CD4-positive, alpha-beta T cell treated with Interleukin-15 for 1 hour (primary cell): ENCODE measurements around the gene RING1.
A peak's percentile ranks its signal among the peaks of the same experiment; 100 is the strongest.
"Not testable (repeated sequence)": the region's sequence is repeated elsewhere in the genome, so short reads cannot be mapped to it uniquely, and the experiment has no call there.

Source experiments
- DNase-seq: peaks from one replicate; pipeline ENCODE4 v3.0.0-alpha.2; 2020

Gene RING1

DNA sequence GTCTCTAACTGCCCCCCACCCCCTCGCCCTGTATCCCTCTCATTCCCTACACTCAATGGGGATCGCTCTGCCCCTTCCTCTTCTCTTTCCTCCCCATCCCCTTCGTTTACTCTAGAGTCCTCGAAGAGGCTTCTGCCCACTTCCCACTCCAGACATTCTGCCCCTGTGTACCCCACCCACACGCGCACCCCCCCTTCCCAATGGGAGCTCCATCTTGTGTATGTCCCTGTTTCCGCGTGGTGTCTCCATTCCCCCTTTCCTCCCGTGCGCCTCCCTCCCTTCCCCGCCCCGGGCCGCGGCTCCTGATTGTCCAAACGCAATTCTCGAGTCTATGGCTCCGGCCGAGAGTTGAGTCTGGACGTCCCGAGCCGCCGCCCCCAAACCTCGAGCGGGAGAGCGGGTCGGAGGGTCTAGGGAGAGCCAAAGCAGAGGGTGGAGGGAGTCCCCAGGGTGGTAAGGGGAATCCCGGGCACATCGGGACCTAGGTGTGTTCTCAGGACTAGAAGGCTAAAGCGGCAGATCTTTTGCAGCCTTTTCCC lies 679 bp upstream of the RING1 start:
- no peak for DNase-seq

- no peak for DNase-seq
Measured at GRCh38 chr6:33209856-33210255, 1.6 kb downstream of the RING1 start.

DNA sequence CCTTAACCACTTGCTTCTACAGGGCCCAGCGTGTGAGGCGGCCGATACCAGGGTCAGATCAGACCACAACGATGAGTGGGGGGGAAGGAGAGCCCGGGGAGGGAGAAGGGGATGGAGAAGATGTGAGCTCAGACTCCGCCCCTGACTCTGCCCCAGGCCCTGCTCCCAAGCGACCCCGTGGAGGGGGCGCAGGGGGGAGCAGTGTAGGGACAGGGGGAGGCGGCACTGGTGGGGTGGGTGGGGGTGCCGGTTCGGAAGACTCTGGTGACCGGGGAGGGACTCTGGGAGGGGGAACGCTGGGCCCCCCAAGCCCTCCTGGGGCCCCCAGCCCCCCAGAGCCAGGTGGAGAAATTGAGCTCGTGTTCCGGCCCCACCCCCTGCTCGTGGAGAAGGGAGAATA lies 2.8 kb downstream of the RING1 start:
- DNase-seq, result no peak

- DNase-seq, result no peak
Measured at GRCh38 chr6:33211666-33212422, 3.5 kb downstream of the RING1 start.

DNA sequence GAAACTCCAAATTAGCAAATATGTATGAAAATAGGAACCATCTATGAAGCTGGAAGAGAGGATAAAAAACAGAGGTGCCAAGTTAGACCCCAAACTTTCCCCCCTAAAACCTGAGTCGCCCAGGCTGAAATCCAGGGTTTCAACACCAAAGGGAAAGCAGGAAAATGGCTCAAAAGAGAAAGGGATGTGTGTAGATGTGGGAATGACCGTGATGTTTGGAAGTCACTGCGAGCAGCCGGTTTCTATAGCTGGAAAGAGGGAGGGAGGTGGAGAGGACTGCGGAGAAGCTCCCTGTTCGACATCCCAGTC lies 4.5 kb downstream of the RING1 start:
- DNase-seq, result no peak

GRCh38 chr6:33213166-33213988 lies 5.1 kb downstream of the RING1 start:
- no peak for DNase-seq

DNA sequence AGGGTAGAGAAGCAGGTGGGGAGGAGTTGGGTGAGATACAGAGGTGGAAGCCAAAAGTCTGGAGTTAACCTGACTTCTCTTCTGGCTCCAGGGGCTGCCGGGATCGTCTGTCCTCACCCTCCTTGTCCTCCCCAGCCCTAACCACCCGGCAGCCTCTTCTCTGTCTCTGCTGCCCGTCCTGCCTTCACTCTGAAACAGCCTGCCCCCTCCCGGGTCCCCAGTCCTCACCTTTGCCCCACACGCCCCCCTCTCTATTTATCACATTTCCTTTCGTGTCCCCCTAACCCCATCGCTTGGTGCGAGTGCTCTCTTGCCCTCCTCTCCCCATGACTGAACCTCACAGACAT lies 5.7 kb downstream of the RING1 start:
- no peak for DNase-seq

- DNase-seq, result no peak
Measured at GRCh38 chr6:33215271-33216116, 7.2 kb downstream of the RING1 start.

DNA sequence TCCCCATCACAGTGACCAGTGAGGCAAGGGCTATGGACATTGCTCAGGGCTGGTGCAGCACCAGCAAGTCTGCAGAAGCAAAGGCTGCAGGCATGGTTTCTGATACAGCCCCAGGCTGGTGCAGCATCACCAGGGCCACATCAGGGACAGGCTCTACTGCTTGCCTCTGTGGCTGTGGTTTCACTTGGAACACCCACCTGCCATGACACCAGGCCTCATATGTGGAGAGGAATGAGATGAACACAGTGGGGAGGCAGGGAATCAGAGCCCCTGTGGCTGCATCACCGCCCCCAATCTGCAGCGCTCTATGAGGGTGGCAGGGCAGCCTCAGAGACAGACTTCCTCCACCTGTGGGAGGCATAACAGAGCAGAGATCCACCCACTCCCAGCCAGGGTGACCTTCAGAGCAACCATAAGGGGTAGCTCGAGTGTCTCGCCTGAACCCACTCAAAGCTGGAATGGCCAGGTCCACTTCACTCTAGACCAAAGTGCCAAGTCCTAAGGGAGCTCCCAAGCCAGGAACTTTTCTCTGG lies 7.9 kb downstream of the RING1 start:
- no peak for DNase-seq

DNA sequence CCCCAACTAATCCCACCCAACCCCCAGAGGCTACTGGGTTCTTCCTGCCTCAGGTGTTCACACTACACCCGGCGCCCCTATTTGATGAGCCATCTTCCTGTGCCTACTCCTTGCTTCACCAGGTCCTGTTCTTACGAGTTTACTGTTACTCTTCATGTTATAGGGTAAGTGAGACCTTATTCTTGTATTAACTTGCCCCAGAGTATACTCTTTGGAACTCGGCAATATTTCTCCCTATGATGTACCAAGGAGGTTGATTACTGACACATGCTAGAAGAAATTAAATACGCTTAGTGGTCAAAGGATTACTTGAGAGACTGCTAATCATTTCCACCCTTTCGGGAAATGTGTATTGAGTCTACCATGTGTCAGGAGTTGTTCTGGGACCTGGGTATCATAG lies 8.9 kb downstream of the RING1 start:
- no peak for DNase-seq

DNA sequence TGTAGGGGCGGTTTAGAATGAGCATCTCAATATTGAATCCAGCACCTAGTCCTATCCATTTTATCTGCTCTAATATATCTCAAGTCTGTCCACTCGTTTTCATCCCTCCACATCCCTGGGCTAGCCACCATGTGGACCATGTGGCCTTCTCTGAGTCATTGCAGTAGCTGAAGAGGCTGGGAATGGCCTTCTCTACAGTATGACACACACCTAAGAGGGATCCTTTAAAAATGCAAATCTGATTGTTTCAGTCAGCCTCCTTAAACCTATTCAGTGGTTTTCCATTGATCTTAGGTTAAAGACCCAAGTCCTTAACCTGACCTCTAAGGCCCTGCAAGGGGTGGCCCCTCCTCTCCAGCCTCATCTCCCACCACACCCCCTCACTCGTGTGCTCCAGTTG lies 9.4 kb downstream of the RING1 start:
- DNase-seq, result no peak

DNA sequence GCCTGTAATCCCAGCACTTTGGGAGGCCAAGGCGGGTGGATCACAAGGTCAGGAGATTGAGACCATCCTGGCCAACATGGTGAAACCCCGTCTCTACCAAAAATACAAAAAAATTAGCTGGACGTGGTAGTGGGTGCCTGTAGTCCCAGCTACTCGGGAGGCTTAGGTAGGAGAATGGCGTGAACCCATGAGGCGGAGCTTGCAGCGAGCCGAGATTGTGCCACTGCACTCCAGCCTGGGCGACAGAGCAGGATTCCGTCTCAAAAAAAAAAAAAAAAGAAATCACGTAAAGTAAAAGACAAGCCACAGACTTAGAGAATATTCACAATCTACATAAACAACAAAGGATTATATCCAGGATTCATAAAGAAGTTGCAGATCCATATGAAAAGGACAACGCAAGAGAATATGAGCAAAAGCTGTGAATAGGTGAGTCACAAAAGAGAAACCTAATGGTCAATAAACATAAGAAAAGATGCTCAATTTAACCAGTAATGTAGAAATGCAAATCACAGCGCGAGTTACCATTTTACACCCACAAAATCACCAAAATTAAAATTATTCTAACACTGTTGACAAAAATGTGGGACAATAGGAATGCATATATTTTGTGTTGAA lies 18.3 kb downstream of the RING1 start:
- DNase-seq, result not testable (repeated sequence)

DNA sequence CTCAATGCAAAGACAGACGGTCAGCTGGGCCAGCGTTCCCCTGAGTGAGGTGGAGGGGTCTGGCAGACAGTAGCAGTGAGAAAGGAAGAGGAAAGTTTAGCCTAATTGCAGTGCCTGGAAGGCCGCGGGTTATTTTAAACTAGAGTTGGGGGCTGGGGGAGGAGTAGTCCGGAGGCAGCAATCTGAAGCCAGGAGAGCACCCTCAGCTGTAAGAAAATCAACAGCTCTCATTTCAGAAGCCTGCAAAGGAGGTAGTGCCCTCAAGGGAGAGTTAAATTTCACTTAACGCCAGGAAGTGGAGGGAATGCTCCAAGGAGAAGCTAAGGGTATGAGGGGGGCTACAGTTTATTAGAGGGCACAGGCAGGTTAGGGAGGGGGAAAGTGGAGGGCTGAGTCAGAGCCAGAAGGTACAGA lies 26.9 kb downstream of the RING1 start:
- DNase-seq, result no peak

DNA sequence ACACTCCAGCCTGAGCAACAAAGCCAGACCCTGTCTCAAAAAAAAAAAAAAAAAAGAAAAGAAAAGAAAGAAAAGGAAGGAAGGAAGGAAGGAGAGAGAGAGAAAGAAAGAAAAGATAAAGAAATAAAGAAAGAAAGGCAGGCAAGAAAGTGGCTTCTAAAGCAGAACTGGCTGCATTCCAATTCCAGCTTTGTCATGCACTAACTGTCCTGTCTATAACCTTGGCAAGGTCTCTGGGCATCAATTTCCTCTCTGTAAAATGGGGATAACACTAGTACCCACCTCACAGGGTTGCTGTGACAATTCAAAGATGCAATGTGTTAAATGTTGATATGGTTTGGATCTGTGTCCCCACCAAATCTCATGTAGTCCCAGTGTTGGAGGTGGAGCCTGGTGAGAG lies 28.0 kb downstream of the RING1 start:
- DNase-seq, result no peak

DNA sequence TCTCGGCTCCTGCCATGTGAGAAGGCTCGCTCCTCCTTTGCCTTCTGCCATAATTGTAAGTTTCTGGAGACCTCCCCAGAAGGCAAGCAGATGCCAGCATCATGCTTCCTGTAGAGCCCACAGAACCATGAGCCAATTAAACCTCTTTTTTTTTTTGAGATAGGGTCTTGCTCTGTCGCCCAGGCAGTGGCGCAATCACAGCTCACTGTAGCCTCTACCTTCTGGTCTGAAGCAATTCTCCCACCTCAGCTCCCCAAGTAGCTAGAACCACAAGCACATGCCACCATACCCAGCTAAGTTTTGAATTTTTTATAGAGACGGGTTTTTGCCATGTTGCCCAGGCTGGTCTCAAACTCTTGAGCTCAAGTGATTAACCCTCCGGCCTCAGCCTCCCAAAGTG lies 28.6 kb downstream of the RING1 start:
- DNase-seq, result no peak

DNA sequence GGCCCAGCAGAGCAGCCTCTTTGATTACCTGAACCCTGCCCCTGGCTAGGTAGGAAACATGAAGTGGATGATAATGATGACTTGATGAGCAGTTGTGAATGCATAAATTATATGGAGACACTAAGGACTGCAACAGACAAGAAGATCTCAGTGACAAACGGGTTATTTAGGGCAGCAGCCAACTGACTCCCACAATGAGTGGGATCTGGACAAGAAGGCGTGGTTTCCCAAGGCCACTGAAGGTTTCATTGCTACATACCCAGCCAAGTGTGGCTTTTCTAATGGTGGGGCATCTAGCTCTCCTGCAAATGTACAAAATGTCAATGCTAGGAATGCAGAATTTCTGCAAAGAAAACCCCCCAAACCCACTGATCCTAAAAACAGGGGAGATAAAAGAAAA lies 29.4 kb downstream of the RING1 start:
- no peak for DNase-seq

DNA sequence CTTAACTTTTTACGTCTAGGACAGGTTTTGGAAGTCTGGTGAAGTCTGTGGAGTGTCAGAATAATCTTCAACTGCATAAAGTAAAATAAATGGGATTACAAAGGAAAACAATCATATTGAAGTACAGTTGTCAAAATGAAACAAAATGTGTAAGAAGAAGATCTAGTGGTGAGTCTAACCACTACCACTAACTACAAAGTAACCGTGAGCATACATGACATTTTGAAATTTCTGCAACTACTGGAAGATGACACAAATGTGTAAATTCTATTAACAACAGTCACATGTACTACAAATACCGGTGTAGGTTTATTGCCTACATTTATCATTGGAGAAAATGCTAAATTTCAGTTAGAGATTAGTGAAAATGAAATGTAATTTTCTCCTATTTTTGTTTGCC lies 33.7 kb downstream of the RING1 start:
- no peak for DNase-seq

GRCh38 chr6:33243476-33243875 lies 35.2 kb downstream of the RING1 start:
- no peak for DNase-seq

DNA sequence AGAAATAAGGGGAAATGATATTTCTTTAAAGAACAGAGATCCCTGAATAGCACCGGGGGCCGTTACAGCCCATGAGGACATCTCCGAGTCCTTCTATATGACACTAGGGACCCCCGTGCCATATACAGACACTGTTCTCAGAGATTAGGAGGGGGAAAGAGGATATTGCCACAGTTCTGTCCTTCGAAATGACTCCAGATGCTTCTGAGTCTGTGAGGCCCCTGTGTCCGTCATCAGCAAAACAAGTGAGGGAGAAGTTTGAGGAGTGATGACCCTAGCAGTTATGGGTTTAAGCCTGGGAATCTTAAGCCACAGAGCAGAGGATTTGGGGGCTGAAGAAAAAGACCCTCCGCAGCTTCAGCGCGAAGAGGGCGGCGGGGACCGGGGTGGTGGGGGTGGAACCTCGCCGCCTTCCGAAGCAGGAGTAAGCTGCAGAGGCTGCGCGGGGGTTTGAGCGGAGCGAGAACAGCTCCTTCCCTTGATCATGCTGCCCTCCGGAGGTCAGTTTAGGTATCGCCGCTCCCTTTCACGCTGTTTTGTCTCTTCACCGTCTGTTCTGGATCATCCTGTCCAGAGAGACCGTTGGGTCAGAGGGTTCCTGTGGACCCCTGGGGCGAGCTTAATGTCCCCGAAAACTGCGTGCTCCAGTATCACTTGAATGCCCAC lies 39.8 kb downstream of the RING1 start:
- DNase-seq, result peak; percentile 88

- DNase-seq, result peak; percentile 26
Measured at GRCh38 chr6:33248643-33248931, 40.3 kb downstream of the RING1 start.

- peak; percentile 99 for DNase-seq
Measured at GRCh38 chr6:33248932-33249731, 40.8 kb downstream of the RING1 start.
